Measurements from ENCODE around the gene LENEP.

The LENEP gene

GRCh38 chr1:155032886-155033285 is 39.5 kb downstream of the LENEP start:
- no peak overlapping the region for H3K4me3 ChIP-seq (ENCODE audit: low read length)

GRCh38 chr1:155033524-155033923 is 40.1 kb downstream of the LENEP start, which contains the start of the genes DCST1 and DCST2:
TSS of gene DCST1 (plus strand) at chr1:155033824. CDS start at chr1:155034037, 213 bp downstream.
TSS of gene DCST2 (minus strand) at chr1:155033781. CDS start at chr1:155033701, 80 bp downstream.
- Histone ChIP-seq H3K9me3 (ENCODE audit: control insufficient read depth, insufficient read depth, low read length) (no peaks in the 10 kb centered on the region), H3K4me1 (ENCODE audit: control insufficient read depth, insufficient read depth, low read length) (no peaks in the 10 kb centered on the region; the same call in 1 of the 2 replicates), H3K27me3 (ENCODE audit: control insufficient read depth, insufficient read depth, low read length) (no peaks in the 10 kb centered on the region), H3K27ac (ENCODE audit: low read length) (no peak within 1 kb of the TSS), H3K4me3 (ENCODE audit: low read length) (no peak within 1 kb of the TSS), H3K36me3 (ENCODE audit: control insufficient read depth, insufficient read depth, low read length) (no peaks in the 10 kb centered on the region)
- no CpG with 5 or more reads among the region's 9 CpGs for WGBS (ENCODE audit: insufficient coverage, insufficient read length)
- DNase-seq (ENCODE audit: low read depth, low spot score) = no peak

More at GRCh38 chr1:155032886-155033285, 39.5 kb downstream of the LENEP start:
- no peak for DNase-seq (ENCODE audit: low read depth, low spot score)
- no peaks in the 10 kb centered on the region for H3K36me3 ChIP-seq (ENCODE audit: control insufficient read depth, insufficient read depth, low read length)
- H3K27ac ChIP-seq (ENCODE audit: low read length) = no peak overlapping the region
- no peaks in the 10 kb centered on the region for H3K9me3 ChIP-seq (ENCODE audit: control insufficient read depth, insufficient read depth, low read length)
- H3K27me3 ChIP-seq (ENCODE audit: control insufficient read depth, insufficient read depth, low read length) = no peaks in the 10 kb centered on the region
- no peaks in the 10 kb centered on the region for H3K4me1 ChIP-seq (ENCODE audit: control insufficient read depth, insufficient read depth, low read length)
- WGBS (ENCODE audit: insufficient coverage, insufficient read length) = no CpG with 5 or more reads among the region's 12 CpGs

DNA sequence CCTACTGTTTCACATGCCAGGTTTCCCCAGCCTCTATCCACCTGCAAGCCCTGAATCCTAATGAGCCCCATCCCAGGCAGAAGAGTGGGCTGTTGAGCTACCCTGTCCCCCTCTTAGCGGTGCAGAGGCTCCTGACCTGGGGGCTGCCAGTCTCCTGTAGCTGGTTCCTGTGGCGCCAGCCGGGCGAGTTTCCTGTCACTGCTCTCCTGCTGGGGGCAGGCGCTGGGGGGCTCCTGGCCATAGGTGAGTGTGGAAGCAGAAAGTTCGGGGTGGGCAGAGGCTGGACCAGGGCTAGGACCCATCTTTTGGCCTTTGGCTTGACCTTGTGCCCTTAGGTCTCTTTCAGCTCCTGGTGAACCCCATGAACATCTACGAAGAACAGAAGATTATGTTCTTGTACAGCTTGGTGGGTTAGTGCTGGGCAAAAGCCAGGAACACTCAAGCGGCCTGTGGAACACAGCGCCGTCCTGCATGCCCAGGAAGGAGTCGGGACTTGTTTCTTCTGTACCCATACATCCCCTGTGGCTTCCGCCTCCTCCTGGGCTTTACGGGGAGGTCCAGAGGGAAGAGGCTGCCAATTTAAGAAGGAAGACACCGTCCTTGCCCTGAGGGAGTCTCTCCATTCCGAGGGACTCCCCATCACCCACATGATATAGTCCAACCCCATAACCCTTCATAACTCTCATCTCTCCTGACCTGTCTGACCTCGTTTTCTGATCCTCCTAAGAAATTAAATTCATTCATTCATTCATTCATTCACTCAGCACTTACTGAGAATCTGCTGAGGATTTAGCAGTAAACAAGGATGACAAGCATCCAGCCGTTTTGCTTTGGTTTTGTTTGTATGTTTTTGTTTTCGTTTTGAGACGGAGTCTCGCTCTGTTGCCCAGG is 41.2 kb downstream of the LENEP start:
- no CpG with 5 or more reads among the region's 20 CpGs for WGBS (ENCODE audit: insufficient coverage, insufficient read length)
- no peak overlapping the region for H3K27ac ChIP-seq (ENCODE audit: low read length)
- H3K9me3 ChIP-seq (ENCODE audit: control insufficient read depth, insufficient read depth, low read length) = no peaks in the 10 kb centered on the region
- H3K36me3 ChIP-seq (ENCODE audit: control insufficient read depth, insufficient read depth, low read length) = no peaks in the 10 kb centered on the region
- no peaks in the 10 kb centered on the region; the same call in 1 of the 2 replicates for H3K4me1 ChIP-seq (ENCODE audit: control insufficient read depth, insufficient read depth, low read length)
- H3K27me3 ChIP-seq (ENCODE audit: control insufficient read depth, insufficient read depth, low read length) = no peaks in the 10 kb centered on the region
- no peak overlapping the region for H3K4me3 ChIP-seq (ENCODE audit: low read length)
- DNase-seq (ENCODE audit: low read depth, low spot score) = no peak

DNA sequence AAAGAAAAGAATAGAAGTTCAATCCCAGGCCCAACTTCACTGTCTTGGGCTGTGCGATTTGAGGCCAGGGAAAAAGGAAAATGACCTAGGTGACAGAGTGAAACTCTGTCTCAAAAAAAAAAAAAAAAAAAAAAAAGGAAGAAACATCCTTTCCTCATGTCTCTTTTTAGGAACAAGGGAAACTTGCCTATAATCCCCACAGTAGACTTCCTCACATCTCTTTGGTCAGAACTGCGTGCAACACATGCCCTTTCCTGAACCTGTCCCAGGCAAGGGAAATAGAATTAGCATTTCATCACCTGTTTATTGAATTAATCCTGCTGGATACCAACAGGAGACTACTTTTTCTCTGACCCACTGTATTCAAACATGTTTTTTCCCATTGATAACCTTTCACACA is 42.5 kb downstream of the LENEP start:
- Histone ChIP-seq H3K27me3 (ENCODE audit: control insufficient read depth, insufficient read depth, low read length) (no peaks in the 10 kb centered on the region), H3K27ac (ENCODE audit: low read length) (no peak overlapping the region), H3K4me1 (ENCODE audit: control insufficient read depth, insufficient read depth, low read length) (no peaks in the 10 kb centered on the region; the same call in 1 of the 2 replicates), H3K36me3 (ENCODE audit: control insufficient read depth, insufficient read depth, low read length) (no peaks in the 10 kb centered on the region), H3K4me3 (ENCODE audit: low read length) (no peak overlapping the region), H3K9me3 (ENCODE audit: control insufficient read depth, insufficient read depth, low read length) (no peaks in the 10 kb centered on the region)
- WGBS (ENCODE audit: insufficient coverage, insufficient read length) = no CpG with 5 or more reads among the region's 2 CpGs
- no peak for DNase-seq (ENCODE audit: low read depth, low spot score)

GRCh38 chr1:155037043-155037442 is 43.7 kb downstream of the LENEP start:
- WGBS (ENCODE audit: insufficient coverage, insufficient read length) = no CpG with 5 or more reads among the region's 3 CpGs
- no peak for DNase-seq (ENCODE audit: low read depth, low spot score)
- Histone ChIP-seq H3K4me1 (ENCODE audit: control insufficient read depth, insufficient read depth, low read length) (no peaks in the 10 kb centered on the region; the same call in 1 of the 2 replicates), H3K9me3 (ENCODE audit: control insufficient read depth, insufficient read depth, low read length) (no peaks in the 10 kb centered on the region), H3K27me3 (ENCODE audit: control insufficient read depth, insufficient read depth, low read length) (no peaks in the 10 kb centered on the region), H3K36me3 (ENCODE audit: control insufficient read depth, insufficient read depth, low read length) (no peaks in the 10 kb centered on the region), H3K4me3 (ENCODE audit: low read length) (no peak overlapping the region), H3K27ac (ENCODE audit: low read length) (no peak overlapping the region)

DNA sequence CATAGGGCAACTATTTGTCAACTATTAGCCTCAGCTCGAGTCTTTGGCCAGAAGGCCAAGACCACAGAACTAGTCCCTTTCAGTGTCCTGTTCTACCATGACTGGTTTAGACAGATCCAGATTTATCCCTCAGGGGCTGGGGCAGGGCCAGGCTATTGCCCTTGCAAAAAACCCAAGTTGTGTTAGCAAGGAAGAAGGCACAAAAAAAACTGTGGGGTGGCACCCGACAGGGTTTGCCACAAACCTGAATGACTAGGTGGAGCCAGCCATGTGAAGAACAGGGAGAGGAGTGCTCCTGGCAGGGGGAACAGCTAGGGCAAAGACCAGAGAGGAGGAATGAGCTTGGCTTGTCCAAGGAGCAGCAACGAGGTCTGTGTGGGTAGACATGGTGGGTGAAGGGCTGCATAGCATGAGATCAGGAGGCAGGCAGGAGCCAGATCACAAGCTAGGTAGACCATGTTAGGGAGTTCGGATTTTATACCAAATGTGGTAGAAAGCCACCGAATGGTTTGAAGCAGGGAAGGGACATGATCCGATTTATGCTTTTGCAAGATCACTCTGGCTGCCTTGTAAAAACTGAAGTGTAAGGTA is 44.6 kb downstream of the LENEP start:
- WGBS (ENCODE audit: insufficient coverage, insufficient read length) = no CpG with 5 or more reads among the region's 6 CpGs
- no peaks in the 10 kb centered on the region for H3K36me3 ChIP-seq (ENCODE audit: control insufficient read depth, insufficient read depth, low read length)
- no peaks in the 10 kb centered on the region for H3K27me3 ChIP-seq (ENCODE audit: control insufficient read depth, insufficient read depth, low read length)
- no peak overlapping the region for H3K27ac ChIP-seq (ENCODE audit: low read length)
- no peak for DNase-seq (ENCODE audit: low read depth, low spot score)
- no peaks in the 10 kb centered on the region for H3K9me3 ChIP-seq (ENCODE audit: control insufficient read depth, insufficient read depth, low read length)
- no peak overlapping the region for H3K4me3 ChIP-seq (ENCODE audit: low read length)
- H3K4me1 ChIP-seq (ENCODE audit: control insufficient read depth, insufficient read depth, low read length) = no peaks in the 10 kb centered on the region; the same call in 1 of the 2 replicates

GRCh38 chr1:155038602-155039307 is 45.4 kb downstream of the LENEP start:
- Histone ChIP-seq H3K4me1 (ENCODE audit: control insufficient read depth, insufficient read depth, low read length) (no peaks in the 10 kb centered on the region; the same call in 1 of the 2 replicates), H3K27ac (ENCODE audit: low read length) (no peak overlapping the region), H3K9me3 (ENCODE audit: control insufficient read depth, insufficient read depth, low read length) (no peaks in the 10 kb centered on the region), H3K27me3 (ENCODE audit: control insufficient read depth, insufficient read depth, low read length) (no peaks in the 10 kb centered on the region), H3K4me3 (ENCODE audit: low read length) (no peak overlapping the region), H3K36me3 (ENCODE audit: control insufficient read depth, insufficient read depth, low read length) (no peaks in the 10 kb centered on the region)
- DNase-seq (ENCODE audit: low read depth, low spot score) = no peak
- WGBS (ENCODE audit: insufficient coverage, insufficient read length) = no CpG with 5 or more reads among the region's 8 CpGs

GRCh38 chr1:155039308-155039669 is 45.9 kb downstream of the LENEP start:
- Histone ChIP-seq H3K9me3 (ENCODE audit: control insufficient read depth, insufficient read depth, low read length) (no peaks in the 10 kb centered on the region), H3K36me3 (ENCODE audit: control insufficient read depth, insufficient read depth, low read length) (no peaks in the 10 kb centered on the region), H3K27me3 (ENCODE audit: control insufficient read depth, insufficient read depth, low read length) (no peaks in the 10 kb centered on the region), H3K27ac (ENCODE audit: low read length) (no peak overlapping the region), H3K4me3 (ENCODE audit: low read length) (no peak overlapping the region), H3K4me1 (ENCODE audit: control insufficient read depth, insufficient read depth, low read length) (no peaks in the 10 kb centered on the region; the same call in 1 of the 2 replicates)
- WGBS (ENCODE audit: insufficient coverage, insufficient read length) = no CpG with 5 or more reads among the region's 4 CpGs
- DNase-seq (ENCODE audit: low read depth, low spot score) = no peak

DNA sequence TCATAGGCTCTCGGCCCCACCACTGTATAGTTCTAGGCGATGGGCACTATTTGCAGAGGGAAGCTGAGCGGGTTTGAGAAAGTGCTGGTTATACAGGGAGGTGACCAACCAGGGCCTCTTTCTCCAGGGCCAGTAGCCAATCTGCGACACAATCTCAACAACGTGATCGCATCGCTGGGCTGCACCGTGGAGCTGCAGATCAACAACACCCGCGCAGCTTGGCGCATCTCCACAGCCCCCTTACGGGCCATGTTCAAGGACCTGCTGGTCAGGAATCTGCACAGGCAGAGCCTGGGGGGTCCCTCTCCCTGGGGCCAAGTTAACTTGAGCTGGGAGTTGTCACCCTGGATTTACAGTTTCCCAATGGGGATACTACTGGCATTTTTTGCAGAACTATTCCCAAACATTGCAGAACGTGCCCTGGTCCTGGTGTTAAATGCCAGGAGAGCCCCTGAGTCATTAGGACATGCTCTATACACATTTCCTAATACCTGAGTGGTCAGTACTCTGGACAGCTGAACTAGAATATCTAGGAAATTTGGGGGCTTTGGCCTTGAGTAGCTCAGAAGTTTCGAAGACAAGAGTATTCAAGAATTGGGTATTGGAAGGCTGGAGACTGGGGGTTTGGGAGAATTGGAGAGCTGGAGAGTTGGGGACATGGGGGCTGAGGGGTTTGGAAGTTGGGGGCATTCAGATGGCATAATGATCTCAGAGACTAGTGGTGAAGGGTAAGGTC is 47.1 kb downstream of the LENEP start:
- Histone ChIP-seq H3K36me3 (ENCODE audit: control insufficient read depth, insufficient read depth, low read length) (no peaks in the 10 kb centered on the region), H3K27me3 (ENCODE audit: control insufficient read depth, insufficient read depth, low read length) (no peaks in the 10 kb centered on the region), H3K27ac (ENCODE audit: low read length) (no peak overlapping the region), H3K4me3 (ENCODE audit: low read length) (no peak overlapping the region), H3K4me1 (ENCODE audit: control insufficient read depth, insufficient read depth, low read length) (peaks cover 3% of the 10 kb centered on the region), H3K9me3 (ENCODE audit: control insufficient read depth, insufficient read depth, low read length) (no peaks in the 10 kb centered on the region)
- no CpG with 5 or more reads among the region's 14 CpGs for WGBS (ENCODE audit: insufficient coverage, insufficient read length)
- DNase-seq (ENCODE audit: low read depth, low spot score) = no peak

DNA sequence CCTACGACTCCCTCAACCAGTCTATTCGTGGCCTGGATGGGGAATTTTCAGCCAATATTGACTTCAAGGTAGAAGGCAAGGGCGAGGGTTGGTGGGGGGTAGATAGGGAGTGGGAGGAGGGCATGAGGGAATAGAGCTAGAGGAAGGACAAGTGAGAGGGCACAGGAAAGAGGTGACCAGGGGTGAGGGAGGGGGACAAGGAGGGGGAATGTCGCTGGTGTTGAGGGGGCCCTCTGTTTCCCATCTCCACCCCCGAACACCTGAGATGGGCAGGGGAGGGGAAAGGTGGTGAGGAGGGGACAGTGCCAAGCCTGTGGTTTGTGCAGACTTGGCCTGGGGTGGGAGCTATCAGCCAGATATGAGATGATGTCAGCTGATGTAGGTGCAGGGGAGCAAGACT is 49.4 kb downstream of the LENEP start:
- no CpG with 5 or more reads among the region's 5 CpGs for WGBS (ENCODE audit: insufficient coverage, insufficient read length)
- no peaks in the 10 kb centered on the region for H3K36me3 ChIP-seq (ENCODE audit: control insufficient read depth, insufficient read depth, low read length)
- H3K27me3 ChIP-seq (ENCODE audit: control insufficient read depth, insufficient read depth, low read length) = no peaks in the 10 kb centered on the region
- no peaks in the 10 kb centered on the region for H3K9me3 ChIP-seq (ENCODE audit: control insufficient read depth, insufficient read depth, low read length)
- no peak overlapping the region for H3K27ac ChIP-seq (ENCODE audit: low read length)
- no peak overlapping the region for H3K4me3 ChIP-seq (ENCODE audit: low read length)
- peaks cover 3% of the 10 kb centered on the region for H3K4me1 ChIP-seq (ENCODE audit: control insufficient read depth, insufficient read depth, low read length)
- DNase-seq (ENCODE audit: low read depth, low spot score) = no peak
